Measurements from ENCODE around the gene ELK4. TPM values are rescaled to one million over a fixed set of nuclear protein-coding genes. Genes with fewer than 3 reads are reported as not detected.

Gene ELK4
- total RNA-seq, 1 donor from 2014 or later, result 16.1 TPM

DNA sequence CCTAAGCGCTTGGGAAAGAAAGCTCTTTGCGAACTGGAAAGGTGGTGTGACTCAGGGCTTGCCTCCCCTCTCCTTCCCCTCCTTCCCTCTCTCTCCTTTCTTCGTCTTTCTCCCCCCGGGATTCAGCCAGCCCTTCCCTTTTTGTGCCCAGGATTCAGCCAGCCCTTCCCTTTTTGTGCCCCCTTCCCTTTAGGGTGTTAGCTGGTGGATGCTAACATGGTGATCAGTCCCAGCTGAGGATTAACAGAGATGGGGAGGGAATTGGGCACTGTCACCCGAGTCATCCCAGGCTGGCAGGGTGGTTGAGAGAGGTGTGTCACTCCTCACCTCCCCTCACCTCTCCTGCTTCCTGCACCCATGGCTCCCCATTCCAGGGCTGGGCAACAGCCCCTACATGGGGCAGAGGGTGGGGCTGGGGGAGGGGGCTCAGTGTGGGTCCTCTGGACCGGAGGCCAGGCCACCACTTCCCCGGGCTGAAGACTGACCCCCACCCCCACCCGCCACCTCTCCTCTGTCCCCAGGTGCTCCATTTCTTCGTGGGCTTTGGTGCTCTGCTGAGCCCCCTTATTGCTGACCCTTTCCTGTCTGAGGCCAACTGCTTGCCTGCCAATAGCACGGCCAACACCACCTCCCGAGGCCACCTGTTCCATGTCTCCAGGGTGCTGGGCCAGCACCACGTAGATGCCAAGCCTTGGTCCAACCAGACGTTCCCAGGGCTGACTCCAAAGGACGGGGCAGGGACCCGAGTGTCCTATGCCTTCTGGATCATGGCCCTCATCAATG lies 51.5 kb downstream of the ELK4 start:
- Histone ChIP-seq H3K27me3 (ENCODE audit: control insufficient read depth, insufficient read depth, low read length) (peaks cover 26% of the 10 kb centered on the region), H3K36me3 (ENCODE audit: control insufficient read depth, insufficient read depth, low read length) (no peaks in the 10 kb centered on the region), H3K4me3 (ENCODE audit: low read depth, low read length) (no peak overlapping the region)
- TF ChIP-seq, protein P1, sequence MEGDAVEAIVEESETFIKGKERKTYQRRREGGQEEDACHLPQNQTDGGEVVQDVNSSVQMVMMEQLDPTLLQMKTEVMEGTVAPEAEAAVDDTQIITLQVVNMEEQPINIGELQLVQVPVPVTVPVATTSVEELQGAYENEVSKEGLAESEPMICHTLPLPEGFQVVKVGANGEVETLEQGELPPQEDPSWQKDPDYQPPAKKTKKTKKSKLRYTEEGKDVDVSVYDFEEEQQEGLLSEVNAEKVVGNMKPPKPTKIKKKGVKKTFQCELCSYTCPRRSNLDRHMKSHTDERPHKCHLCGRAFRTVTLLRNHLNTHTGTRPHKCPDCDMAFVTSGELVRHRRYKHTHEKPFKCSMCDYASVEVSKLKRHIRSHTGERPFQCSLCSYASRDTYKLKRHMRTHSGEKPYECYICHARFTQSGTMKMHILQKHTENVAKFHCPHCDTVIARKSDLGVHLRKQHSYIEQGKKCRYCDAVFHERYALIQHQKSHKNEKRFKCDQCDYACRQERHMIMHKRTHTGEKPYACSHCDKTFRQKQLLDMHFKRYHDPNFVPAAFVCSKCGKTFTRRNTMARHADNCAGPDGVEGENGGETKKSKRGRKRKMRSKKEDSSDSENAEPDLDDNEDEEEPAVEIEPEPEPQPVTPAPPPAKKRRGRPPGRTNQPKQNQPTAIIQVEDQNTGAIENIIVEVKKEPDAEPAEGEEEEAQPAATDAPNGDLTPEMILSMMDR (IDR thresholded peaks at IDR 0.05; ENCODE audit: insufficient read depth, low read length, poor library complexity, severe bottlenecking), result no peak
- no peak for DNase-seq (ENCODE audit: low read depth)

DNA sequence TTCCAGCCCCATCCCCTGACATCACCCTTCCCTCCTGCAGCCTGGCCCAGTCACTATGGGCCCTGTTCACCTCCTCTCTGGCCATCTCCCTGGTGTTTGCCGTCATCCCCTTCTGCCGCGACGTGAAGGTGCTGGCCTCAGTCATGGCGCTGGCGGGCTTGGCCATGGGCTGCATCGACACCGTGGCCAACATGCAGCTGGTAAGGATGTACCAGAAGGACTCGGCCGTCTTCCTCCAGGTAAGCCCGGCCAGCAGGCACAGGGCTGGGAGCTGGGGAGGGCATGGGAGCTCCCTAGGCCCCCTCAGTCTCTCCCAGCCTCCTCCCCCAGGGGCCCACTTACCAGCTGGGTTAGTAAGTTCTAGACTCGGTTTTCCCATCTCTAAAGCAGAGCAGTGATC lies 52.1 kb downstream of the ELK4 start:
- Histone ChIP-seq H3K36me3 (ENCODE audit: control insufficient read depth, insufficient read depth, low read length) (no peaks in the 10 kb centered on the region), H3K27me3 (ENCODE audit: control insufficient read depth, insufficient read depth, low read length) (peaks cover 30% of the 10 kb centered on the region), H3K4me3 (ENCODE audit: low read depth, low read length) (no peak overlapping the region)
- DNase-seq (ENCODE audit: low read depth), result no peak
- TF ChIP-seq, protein P1 (IDR thresholded peaks at IDR 0.05; ENCODE audit: insufficient read depth, low read length, poor library complexity, severe bottlenecking), result no peak

DNA sequence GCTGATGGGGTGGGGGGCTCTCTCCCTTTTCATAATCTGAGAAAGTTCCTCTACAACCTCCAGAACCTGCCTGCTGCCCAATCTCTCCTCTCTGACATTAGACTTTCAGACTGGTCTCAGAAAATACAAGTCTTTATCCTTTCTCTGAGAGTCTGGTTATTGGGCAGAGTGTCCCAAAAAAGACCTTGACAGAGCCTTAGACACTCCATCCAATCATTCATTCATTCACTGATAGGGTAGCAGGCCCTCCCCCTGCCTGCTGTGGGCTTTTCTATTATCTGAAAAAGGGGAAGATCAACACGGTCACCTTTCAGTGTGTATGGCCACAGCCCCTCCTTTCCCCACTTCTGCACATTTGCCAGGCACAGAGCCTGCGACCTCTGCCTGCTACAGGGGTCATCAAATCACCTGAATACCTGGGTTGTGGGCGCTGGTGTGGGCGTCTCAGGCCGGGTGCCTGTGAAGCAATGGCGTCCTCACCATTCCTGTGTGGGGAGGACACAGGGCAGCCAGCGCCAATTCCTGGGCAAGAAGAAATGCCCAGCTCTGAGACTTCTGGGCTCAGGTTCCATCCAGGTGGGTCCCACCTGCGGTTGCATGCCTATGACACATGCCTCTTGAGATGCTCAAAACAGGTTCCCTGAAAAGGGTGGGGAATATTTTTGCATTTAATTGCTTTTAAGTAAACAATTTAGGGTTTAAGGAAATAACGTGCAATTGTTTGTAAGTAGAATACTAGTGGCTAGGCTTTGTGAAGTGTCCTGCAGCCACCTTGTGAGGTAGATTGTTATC lies 52.8 kb downstream of the ELK4 start:
- Histone ChIP-seq H3K4me3 (ENCODE audit: low read depth, low read length) (no peak overlapping the region), H3K27me3 (ENCODE audit: control insufficient read depth, insufficient read depth, low read length) (peaks cover 33% of the 10 kb centered on the region), H3K36me3 (ENCODE audit: control insufficient read depth, insufficient read depth, low read length) (no peaks in the 10 kb centered on the region)
- TF ChIP-seq, protein P1 (IDR thresholded peaks at IDR 0.05; ENCODE audit: insufficient read depth, low read length, poor library complexity, severe bottlenecking), result no peak
- no peak for DNase-seq (ENCODE audit: low read depth)

DNA sequence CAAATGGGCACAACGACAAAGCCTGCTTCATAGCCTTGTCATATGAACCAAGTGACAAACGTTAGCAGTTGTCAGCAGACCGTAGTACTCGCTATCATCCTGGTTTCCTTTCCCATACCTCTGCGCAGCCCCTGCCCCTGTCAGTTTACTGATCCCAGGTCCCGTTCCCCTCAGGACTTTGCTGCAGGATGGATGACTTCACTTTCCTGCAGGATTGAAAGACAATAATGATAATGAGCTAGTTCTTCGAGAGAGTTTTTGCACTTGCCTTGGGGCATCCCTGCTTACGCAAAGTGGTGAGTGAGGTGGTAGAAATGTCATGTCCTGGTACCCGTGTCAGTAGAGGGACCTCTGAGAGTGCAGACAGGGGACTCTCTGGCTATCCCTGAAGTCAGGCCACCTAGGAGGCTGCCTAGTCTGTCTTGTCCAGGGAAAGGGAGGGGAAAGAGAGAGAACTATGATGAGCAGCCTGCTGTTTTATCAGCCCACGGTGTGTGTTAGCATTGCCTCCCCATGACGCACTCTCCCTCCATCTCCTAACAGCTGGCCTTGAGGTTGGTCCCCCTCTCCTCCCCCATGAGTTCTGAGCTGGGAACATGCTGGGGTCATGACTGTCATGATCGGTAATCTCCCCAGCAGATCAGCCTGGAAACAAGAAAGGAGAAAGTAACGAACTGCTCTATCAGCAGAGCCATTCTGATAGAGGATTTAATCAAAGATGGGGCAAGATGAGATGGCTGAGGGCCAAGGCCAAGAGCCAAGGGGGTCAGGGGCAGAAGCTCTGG lies 53.7 kb downstream of the ELK4 start:
- TF ChIP-seq, protein P1 (IDR thresholded peaks at IDR 0.05; ENCODE audit: insufficient read depth, low read length, poor library complexity, severe bottlenecking), result no peak
- Histone ChIP-seq H3K36me3 (ENCODE audit: control insufficient read depth, insufficient read depth, low read length) (no peaks in the 10 kb centered on the region), H3K27me3 (ENCODE audit: control insufficient read depth, insufficient read depth, low read length) (peaks cover 33% of the 10 kb centered on the region), H3K4me3 (ENCODE audit: low read depth, low read length) (no peak overlapping the region)
- DNase-seq (ENCODE audit: low read depth), result no peak

DNA sequence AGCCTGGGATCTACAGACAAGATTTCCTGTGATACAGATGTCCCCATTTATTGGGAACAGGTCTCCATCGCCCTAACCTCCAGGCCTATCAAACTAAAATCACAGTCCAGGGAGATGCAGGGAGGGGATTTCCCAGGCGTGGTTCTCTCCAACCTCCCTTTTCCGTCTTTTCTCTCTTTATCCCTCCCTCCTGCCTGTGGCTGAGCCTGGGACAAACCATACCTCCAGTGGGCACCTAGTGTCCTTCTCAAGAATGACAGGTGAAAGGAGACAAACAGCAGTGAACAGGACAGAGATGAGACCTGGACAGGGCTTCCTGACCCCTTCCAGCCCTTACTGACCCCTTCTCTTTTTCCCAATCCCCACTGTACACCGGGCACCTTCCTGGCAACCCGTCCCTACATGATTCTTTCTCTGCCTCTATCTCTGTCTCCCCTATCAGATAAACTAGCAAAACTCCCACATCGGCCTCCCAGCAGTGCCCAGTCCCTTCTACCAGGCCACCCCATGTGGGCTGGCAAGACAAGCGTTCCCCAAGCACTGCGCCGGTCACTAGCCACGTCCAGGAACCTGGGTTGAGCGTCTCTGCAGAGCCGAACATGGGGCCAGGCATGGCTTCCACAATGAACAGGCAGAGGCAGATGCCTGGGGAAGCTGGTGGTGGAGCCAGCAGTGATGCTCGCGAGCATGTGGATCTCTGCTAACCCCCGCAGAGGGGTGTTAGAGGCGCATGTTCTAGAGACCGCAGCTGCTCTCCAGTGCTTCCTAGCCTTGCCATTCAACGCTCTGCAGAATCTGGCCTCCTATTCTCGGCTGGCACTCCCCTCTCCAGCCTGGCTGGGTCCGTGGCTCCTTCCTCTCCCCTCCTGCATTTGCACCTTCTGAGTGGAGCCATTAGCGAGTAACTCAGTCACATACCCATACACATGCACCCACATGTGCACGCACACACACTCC lies 54.7 kb downstream of the ELK4 start:
- TF ChIP-seq, protein P1 (IDR thresholded peaks at IDR 0.05; ENCODE audit: insufficient read depth, low read length, poor library complexity, severe bottlenecking), result no peak
- no peak for DNase-seq (ENCODE audit: low read depth)
- Histone ChIP-seq H3K4me3 (ENCODE audit: low read depth, low read length) (no peak overlapping the region), H3K36me3 (ENCODE audit: control insufficient read depth, insufficient read depth, low read length) (no peaks in the 10 kb centered on the region), H3K27me3 (ENCODE audit: control insufficient read depth, insufficient read depth, low read length) (peaks cover 40% of the 10 kb centered on the region)
